Measurements from ENCODE around the gene FRMD3. TPM values are rescaled to one million over a fixed set of nuclear protein-coding genes. Genes with fewer than 3 reads are reported as not detected.

The FRMD3 gene
- total RNA-seq, 1 experiment from 2014 or later: 3.9 TPM

GRCh38 chr9:83355729-83356151 lies 182.5 kb downstream of the FRMD3 start:
- no peaks in the 10 kb centered on the region for H3K79me2 ChIP-seq (ENCODE audit: low read length)
- H3K27me3 ChIP-seq (ENCODE audit: low read length): no peaks in the 10 kb centered on the region
- H4K20me1 ChIP-seq (ENCODE audit: low read length): no peaks in the 10 kb centered on the region
- no peak for DNase-seq
- H3K36me3 ChIP-seq (ENCODE audit: low read depth, low read length): no peaks in the 10 kb centered on the region
- no peak overlapping the region for H3K9ac ChIP-seq (ENCODE audit: low read length)
- H3K27ac ChIP-seq (ENCODE audit: low read length): no peak overlapping the region
- H3K4me2 ChIP-seq (ENCODE audit: low read length): no peak overlapping the region
- H2AFZ ChIP-seq (ENCODE audit: low read length): no peak overlapping the region
- BruUV-seq (replicated peaks): no TSS peak
- H3K4me3 ChIP-seq (ENCODE audit: low read length): no peak overlapping the region
- POLR2A ChIA-PET (ENCODE audit: unreplicated experiment): no interaction called here
- no peaks in the 10 kb centered on the region for H3K9me3 ChIP-seq (ENCODE audit: low read length)
- CTCF ChIA-PET: no interaction called here
- H3K9me2 ChIP-seq (replicated peaks; ENCODE audit: low read length): no peaks in the 10 kb centered on the region
- no peaks in the 10 kb centered on the region for H3F3A ChIP-seq (ENCODE audit: low read length, unreplicated experiment)
- no peak for ATAC-seq
- no peak for TF ChIP-seq EZH2 (IDR thresholded peaks at IDR 0.05; ENCODE audit: low read length, unreplicated experiment)
- no peak for TF ChIP-seq CTCF (conservative IDR thresholded peaks at IDR 0.05; ENCODE audit: low read depth, low read length)
- TF ChIP-seq EZH2phosphoT487 (IDR thresholded peaks at IDR 0.05; ENCODE audit: borderline replicate concordance, low read length): no peak
- intact Hi-C loops (cut with micrococcal nuclease): no loop called here
- H3K4me1 ChIP-seq (ENCODE audit: insufficient read depth, low read length): no peaks in the 10 kb centered on the region

GRCh38 chr9:83355024-83355444 lies 183.2 kb downstream of the FRMD3 start:
- BruUV-seq (replicated peaks): no TSS peak
- DNase-seq: no peak
- POLR2A ChIA-PET (ENCODE audit: unreplicated experiment): no interaction called here

GRCh38 chr9:83349031-83349430 lies 189.2 kb downstream of the FRMD3 start:
- CTCF ChIA-PET: no interaction called here
- no peak for DNase-seq
- ATAC-seq: no peak

More at GRCh38 chr9:83355024-83355444, 183.2 kb downstream of the FRMD3 start:
- H3K36me3 ChIP-seq (ENCODE audit: low read depth, low read length): no peaks in the 10 kb centered on the region
- no peaks in the 10 kb centered on the region for H3K9me2 ChIP-seq (replicated peaks; ENCODE audit: low read length)
- no peaks in the 10 kb centered on the region for H3K79me2 ChIP-seq (ENCODE audit: low read length)
- no peak overlapping the region for H3K27ac ChIP-seq (ENCODE audit: low read length)
- no peak overlapping the region for H2AFZ ChIP-seq (ENCODE audit: low read length)
- no peak for TF ChIP-seq CTCF (conservative IDR thresholded peaks at IDR 0.05; ENCODE audit: low read depth, low read length)
- no peak for TF ChIP-seq EZH2phosphoT487 (IDR thresholded peaks at IDR 0.05; ENCODE audit: borderline replicate concordance, low read length)
- no peak for TF ChIP-seq EZH2 (IDR thresholded peaks at IDR 0.05; ENCODE audit: low read length, unreplicated experiment)
- no peaks in the 10 kb centered on the region for H3K4me1 ChIP-seq (ENCODE audit: insufficient read depth, low read length)
- H3K9me3 ChIP-seq (ENCODE audit: low read length): no peaks in the 10 kb centered on the region
- no peaks in the 10 kb centered on the region for H3K27me3 ChIP-seq (ENCODE audit: low read length)
- H4K20me1 ChIP-seq (ENCODE audit: low read length): no peaks in the 10 kb centered on the region
- no peak overlapping the region for H3K9ac ChIP-seq (ENCODE audit: low read length)
- CTCF ChIA-PET: no interaction called here
- no peak for ATAC-seq
- intact Hi-C loops (cut with micrococcal nuclease): no loop called here
- H3K4me3 ChIP-seq (ENCODE audit: low read length): no peak overlapping the region
- H3F3A ChIP-seq (ENCODE audit: low read length, unreplicated experiment): no peaks in the 10 kb centered on the region
- H3K4me2 ChIP-seq (ENCODE audit: low read length): no peak overlapping the region

More at GRCh38 chr9:83349031-83349430, 189.2 kb downstream of the FRMD3 start:
- Histone ChIP-seq H2AFZ (ENCODE audit: low read length) (no peak overlapping the region), H3K27me3 (ENCODE audit: low read length) (no peaks in the 10 kb centered on the region), H3K4me2 (ENCODE audit: low read length) (no peak overlapping the region), H3K4me3 (ENCODE audit: low read length) (no peak overlapping the region), H4K20me1 (ENCODE audit: low read length) (no peaks in the 10 kb centered on the region), H3K9me2 (replicated peaks; ENCODE audit: low read length) (no peaks in the 10 kb centered on the region), H3K9ac (ENCODE audit: low read length) (no peak overlapping the region), H3F3A (ENCODE audit: low read length, unreplicated experiment) (no peaks in the 10 kb centered on the region), H3K36me3 (ENCODE audit: low read depth, low read length) (no peaks in the 10 kb centered on the region), H3K27ac (ENCODE audit: low read length) (no peak overlapping the region), H3K4me1 (ENCODE audit: insufficient read depth, low read length) (no peaks in the 10 kb centered on the region), H3K9me3 (ENCODE audit: low read length) (no peaks in the 10 kb centered on the region), H3K79me2 (ENCODE audit: low read length) (no peaks in the 10 kb centered on the region)
- POLR2A ChIA-PET (ENCODE audit: unreplicated experiment): no interaction called here
- TF ChIP-seq EZH2 (IDR thresholded peaks at IDR 0.05; ENCODE audit: low read length, unreplicated experiment): no peak
- no peak for TF ChIP-seq EZH2phosphoT487 (IDR thresholded peaks at IDR 0.05; ENCODE audit: borderline replicate concordance, low read length)
- TF ChIP-seq CTCF (conservative IDR thresholded peaks at IDR 0.05; ENCODE audit: low read depth, low read length): no peak
- intact Hi-C loops (cut with micrococcal nuclease): no loop called here
- no TSS peak for BruUV-seq (replicated peaks)
